HepG2 (cell line): ENCODE data around the gene CDC14A. TPM values are rescaled to one million over a fixed set of nuclear protein-coding genes. Genes with fewer than 3 reads are reported as not detected.

ENCODE experiments used
- ATAC-seq: fragments of 200-7000 bp; cut with Tn5 transposase; 3 replicates; pipeline ENCODE4 v1.9.1; 2020; ENCODE audit warnings: mild to moderate bottlenecking, moderate library complexity
- BruUV-seq: library from RNA; stranded (reverse); fragments of 400-500 nt; replicated peaks from 2 replicates; lab custom pipeline; 2021; lab: Mats Ljungman, UMichigan
- CTCF ChIA-PET: fragments of 300-600 bp; formaldehyde crosslinking; extraction: SDS; loops from one replicate; lab custom pipeline; 2021; ENCODE audit warnings: low total read pairs, inconsistent platforms, low intra/inter-chr PET ratio; lab: Yijun Ruan, JAX
- POLR2A ChIA-PET: fragments of 350-600 bp; sonication (Branson Sonifier 250); formaldehyde crosslinking; loops from one replicate; lab custom pipeline; 2020; ENCODE audit warnings: antibody characterized with exemption, inconsistent platforms; lab: Yijun Ruan, JAX
- DNase-seq: peaks from one replicate; pipeline ENCODE4 v3.0.0-alpha.2; 2015; ENCODE audit warnings: low spot score
- FAIRE-seq: peaks from 3 replicates; lab custom pipeline; 2011; peaks lifted over from hg19 to GRCh38; lab: Jason Lieb, UNC
- H2AFZ ChIP-seq: one replicate; pipeline ENCODE4 v1.6.1; 2011; ENCODE audit warnings: low read length, inconsistent platforms
- H3K27ac ChIP-seq: fragments of 300-600 bp; 3 replicates; pipeline ENCODE4 v1.8.0; 2011; ENCODE audit warnings: mixed run types, mild to moderate bottlenecking, mixed read lengths, low read length, inconsistent platforms; ENCODE audit not compliant: insufficient read depth; ENCODE audit errors: extremely low read length
- H3K27me3 ChIP-seq, 2 experiments: fragments of 200-600 bp in 1 of 2; 2 replicates in 1 of 2; 3 replicates in 1 of 2; pipeline versions ENCODE4 v1.6.0 to v1.8.0; 2011; ENCODE audit warnings: low read length in 2 of 2, mild to moderate bottlenecking in 2 of 2, moderate library complexity in 2 of 2, inconsistent platforms in 1 of 2; ENCODE audit not compliant: insufficient read depth in 2 of 2, control insufficient read depth in 1 of 2
- H3K36me3 ChIP-seq, 2 experiments: fragments of 200-600 bp in 1 of 2; replicated peaks in 1 of 2; 2 replicates in 1 of 2; 3 replicates in 1 of 2; pipeline versions ENCODE4 v1.5.1 to v1.8.0; 2011; ENCODE audit warnings: low read length in 2 of 2, inconsistent platforms in 1 of 2; ENCODE audit not compliant: insufficient read depth in 2 of 2, control insufficient read depth in 1 of 2
- H3K4me1 ChIP-seq: 2 replicates; pipeline ENCODE4 v1.5.1; 2012; ENCODE audit warnings: low read length, inconsistent platforms; ENCODE audit not compliant: insufficient read depth
- H3K4me2 ChIP-seq: 2 replicates; pipeline ENCODE4 v1.6.0; 2011; ENCODE audit warnings: low read depth, low read length, inconsistent platforms
- H3K4me3 ChIP-seq, 3 experiments: fragments of 200-600 bp in 1 of 3; sonication (generic), shearing (Covaris generic) in 1 of 3; replicated peaks in 1 of 3; 2 replicates each; pipeline ENCODE4 v1.5.1; 2011 to 2016; ENCODE audit warnings: low read length in 3 of 3, inconsistent platforms in 2 of 3, low read depth in 2 of 3, mild to moderate bottlenecking in 2 of 3, control low read depth in 1 of 3, mixed read lengths in 1 of 3; ENCODE audit not compliant: insufficient read depth in 1 of 3
- H3K79me2 ChIP-seq: one replicate; pipeline ENCODE4 v1.6.1; 2011; ENCODE audit warnings: low read length, inconsistent platforms; ENCODE audit not compliant: insufficient read depth
- H3K9ac ChIP-seq: 2 replicates; pipeline ENCODE4 v1.6.0; 2011; ENCODE audit warnings: mild to moderate bottlenecking, low read depth, low read length, inconsistent platforms; ENCODE audit not compliant: insufficient read depth
- H3K9me3 ChIP-seq: 2 replicates; pipeline ENCODE4 v1.5.1; 2012; ENCODE audit warnings: mild to moderate bottlenecking, low read length
- H4K20me1 ChIP-seq: 2 replicates; pipeline ENCODE4 v1.6.0; 2011; ENCODE audit warnings: inconsistent platforms, mild to moderate bottlenecking, low read length, moderate library complexity; ENCODE audit not compliant: insufficient read depth
- ADNP ChIP-seq: sonication (generic); formaldehyde crosslinking; IDR thresholded peaks from 2 replicates; pipeline ENCODE4 v1.4.0; 2020; ENCODE audit warnings: missing genetic modification reagents
- DR1 ChIP-seq: sonication (generic); formaldehyde crosslinking; IDR thresholded peaks from 2 replicates; pipeline ENCODE4 v1.8.0; 2021; ENCODE audit warnings: mild to moderate bottlenecking, missing genetic modification reagents, inconsistent platforms
- HNRNPUL1 ChIP-seq: fragments of 200-400 bp; formaldehyde crosslinking; IDR thresholded peaks from 2 replicates; pipeline ENCODE4 v1.6.1; 2017; ENCODE audit warnings: low read depth, mild to moderate bottlenecking, low read length, moderate library complexity
- NKX3-1 ChIP-seq: sonication (generic); formaldehyde crosslinking; IDR thresholded peaks from 2 replicates; pipeline ENCODE4 v1.5.0; 2020; ENCODE audit warnings: missing genetic modification reagents
- ZSCAN9 ChIP-seq: IDR thresholded peaks from 2 replicates; pipeline ENCODE4 v1.6.1; 2016; ENCODE audit warnings: borderline replicate concordance
- in situ Hi-C: cut with HindIII; loops from 2 replicates; pipeline ENCODE4 v1.10.0; 2017; ENCODE audit warnings: low pct_unique_long_range_greater_than_20kb; ENCODE audit not compliant: extremely low pct_ligation_motif_present
- intact Hi-C: fragments of 100-400 bp; cut with micrococcal nuclease; formaldehyde crosslinking; loops from one replicate; pipeline ENCODE4 v1.10.0; 2022; ENCODE audit not compliant: unreplicated experiment
- polyA plus RNA-seq, 8 experiments: library from polyadenylated mRNA; depleted of rRNA in 3 of 8; stranded (reverse) in 7 of 8; unstranded in 1 of 8; fragments of >200 nt; fragmentation: Illumina TruSeq in 4 of 8; extraction: Trizol in 4 of 8; gene quantifications; 2 replicates each; pipeline versions ENCODE4 v1.2.1 to v1.2.3, GENCODE V29; 2011 to 2016; ENCODE audit warnings: low read depth in 4 of 8, missing spikeins in 1 of 8, mixed read lengths in 1 of 8; ENCODE audit not compliant: insufficient read depth in 1 of 8
- total RNA-seq, 5 experiments: library from RNA; depleted of rRNA; stranded (reverse); fragments of >200 nt; fragmentation: Illumina TruSeq; extraction: Trizol; gene quantifications; 2 replicates each; pipeline ENCODE4 v1.2.3, GENCODE V29; 2016; ENCODE audit warnings: low read depth in 1 of 5
- TF ChIP-seq, protein P1 (sequence below): sonication (generic); formaldehyde crosslinking; IDR thresholded peaks from 2 replicates; pipeline ENCODE4 v1.5.1; 2020; ENCODE audit warnings: mild to moderate bottlenecking, missing genetic modification reagents, borderline replicate concordance

The CDC14A gene
- total and polyA plus RNA-seq, 2 of the 13 experiments (the other 11 are each of a cell fraction or from before 2014, with no cell fraction given), result 2.8 to 4.9 TPM

GRCh38 chr1:100316622-100317021 is 35.7 kb upstream of the CDC14A start:
- CTCF ChIA-PET, result no interaction called here
- Histone ChIP-seq H3K36me3 (no peaks in the 10 kb centered on the region), H3K4me1 (peaks cover 21% of the 10 kb centered on the region), H3K9me3 (no peaks in the 10 kb centered on the region), H3K4me2 (no peak overlapping the region), H3K27me3 (no peaks in the 10 kb centered on the region), H3K9ac (no peak overlapping the region), H3K27ac (no peak overlapping the region), H3K4me3 (no peak overlapping the region), H4K20me1 (no peaks in the 10 kb centered on the region)
- ATAC-seq, result no peak
- in situ Hi-C loops, result no loop called here
- POLR2A ChIA-PET, result no interaction called here
- TF ChIP-seq ZSCAN9 (no peak), NKX3-1 (CRISPR knock-in tag) (no peak), HNRNPUL1 (no peak), ADNP (no peak), DR1 (CRISPR knock-in tag) (no peak)
- TF ChIP-seq, protein P1, sequence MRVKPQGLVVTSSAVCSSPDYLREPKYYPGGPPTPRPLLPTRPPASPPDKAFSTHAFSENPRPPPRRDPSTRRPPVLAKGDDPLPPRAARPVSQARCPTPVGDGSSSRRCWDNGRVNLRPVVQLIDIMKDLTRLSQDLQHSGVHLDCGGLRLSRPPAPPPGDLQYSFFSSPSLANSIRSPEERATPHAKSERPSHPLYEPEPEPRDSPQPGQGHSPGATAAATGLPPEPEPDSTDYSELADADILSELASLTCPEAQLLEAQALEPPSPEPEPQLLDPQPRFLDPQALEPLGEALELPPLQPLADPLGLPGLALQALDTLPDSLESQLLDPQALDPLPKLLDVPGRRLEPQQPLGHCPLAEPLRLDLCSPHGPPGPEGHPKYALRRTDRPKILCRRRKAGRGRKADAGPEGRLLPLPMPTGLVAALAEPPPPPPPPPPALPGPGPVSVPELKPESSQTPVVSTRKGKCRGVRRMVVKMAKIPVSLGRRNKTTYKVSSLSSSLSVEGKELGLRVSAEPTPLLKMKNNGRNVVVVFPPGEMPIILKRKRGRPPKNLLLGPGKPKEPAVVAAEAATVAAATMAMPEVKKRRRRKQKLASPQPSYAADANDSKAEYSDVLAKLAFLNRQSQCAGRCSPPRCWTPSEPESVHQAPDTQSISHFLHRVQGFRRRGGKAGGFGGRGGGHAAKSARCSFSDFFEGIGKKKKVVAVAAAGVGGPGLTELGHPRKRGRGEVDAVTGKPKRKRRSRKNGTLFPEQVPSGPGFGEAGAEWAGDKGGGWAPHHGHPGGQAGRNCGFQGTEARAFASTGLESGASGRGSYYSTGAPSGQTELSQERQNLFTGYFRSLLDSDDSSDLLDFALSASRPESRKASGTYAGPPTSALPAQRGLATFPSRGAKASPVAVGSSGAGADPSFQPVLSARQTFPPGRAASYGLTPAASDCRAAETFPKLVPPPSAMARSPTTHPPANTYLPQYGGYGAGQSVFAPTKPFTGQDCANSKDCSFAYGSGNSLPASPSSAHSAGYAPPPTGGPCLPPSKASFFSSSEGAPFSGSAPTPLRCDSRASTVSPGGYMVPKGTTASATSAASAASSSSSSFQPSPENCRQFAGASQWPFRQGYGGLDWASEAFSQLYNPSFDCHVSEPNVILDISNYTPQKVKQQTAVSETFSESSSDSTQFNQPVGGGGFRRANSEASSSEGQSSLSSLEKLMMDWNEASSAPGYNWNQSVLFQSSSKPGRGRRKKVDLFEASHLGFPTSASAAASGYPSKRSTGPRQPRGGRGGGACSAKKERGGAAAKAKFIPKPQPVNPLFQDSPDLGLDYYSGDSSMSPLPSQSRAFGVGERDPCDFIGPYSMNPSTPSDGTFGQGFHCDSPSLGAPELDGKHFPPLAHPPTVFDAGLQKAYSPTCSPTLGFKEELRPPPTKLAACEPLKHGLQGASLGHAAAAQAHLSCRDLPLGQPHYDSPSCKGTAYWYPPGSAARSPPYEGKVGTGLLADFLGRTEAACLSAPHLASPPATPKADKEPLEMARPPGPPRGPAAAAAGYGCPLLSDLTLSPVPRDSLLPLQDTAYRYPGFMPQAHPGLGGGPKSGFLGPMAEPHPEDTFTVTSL (CRISPR knock-in tag), result no peak
- TF ChIP-seq, all 625 proteins: peak for 0
- DNase-seq, result no peak
- FAIRE-seq, result no peak
- no peak overlapping the region for H2AFZ ChIP-seq
- no peaks in the 10 kb centered on the region for H3K79me2 ChIP-seq
- no TSS peak for BruUV-seq
- intact Hi-C loops, result no loop called here
